ENCODE results near the gene SLC25A1. TPM values are rescaled to one million over a fixed set of nuclear protein-coding genes. Genes with fewer than 3 reads are reported as not detected.

SLC25A1 gene
- total RNA-seq, 1 donor from 2014 or later = 69.9 TPM

GRCh38 chr22:19138217-19139000 is 40.1 kb downstream of the SLC25A1 start:
- no peak for DNase-seq (ENCODE audit: low spot score)

GRCh38 chr22:19137384-19138216 is 40.9 kb downstream of the SLC25A1 start:
- DNase-seq (ENCODE audit: low spot score) = no peak

GRCh38 chr22:19136915-19137314 is 41.6 kb downstream of the SLC25A1 start:
- DNase-seq (ENCODE audit: low spot score) = no peak

- no peak for DNase-seq (ENCODE audit: low spot score)
Measured at GRCh38 chr22:19134874-19135273, 43.7 kb downstream of the SLC25A1 start.

- DNase-seq (ENCODE audit: low spot score) = no peak
Measured at GRCh38 chr22:19134176-19134831, 44.2 kb downstream of the SLC25A1 start.

GRCh38 chr22:19133561-19133960 is 45.0 kb downstream of the SLC25A1 start:
- DNase-seq (ENCODE audit: low spot score) = no peak

- no peak for DNase-seq (ENCODE audit: low spot score)
Measured at GRCh38 chr22:19132693-19133400, 45.7 kb downstream of the SLC25A1 start.

- no peak for DNase-seq (ENCODE audit: low spot score)
Measured at GRCh38 chr22:19132153-19132552, 46.4 kb downstream of the SLC25A1 start.

- DNase-seq (ENCODE audit: low spot score) = no peak
Measured at GRCh38 chr22:19131685-19132015, 46.9 kb downstream of the SLC25A1 start.

- DNase-seq (ENCODE audit: low spot score) = no peak
Measured at GRCh38 chr22:19130959-19131684, 47.4 kb downstream of the SLC25A1 start, which contains the start of gene TSSK2. TSSK2 (plus strand) TSS chr22:19131308; CDS start chr22:19131400, 92 bp downstream.

- peak; percentile 71 for DNase-seq (ENCODE audit: low spot score)
Measured at GRCh38 chr22:19129871-19130270, 48.7 kb downstream of the SLC25A1 start.

- no peak for DNase-seq (ENCODE audit: low spot score)
Measured at GRCh38 chr22:19128946-19129727, 49.4 kb downstream of the SLC25A1 start.

- no peak for DNase-seq (ENCODE audit: low spot score)
Measured at GRCh38 chr22:19128009-19128401, 50.5 kb downstream of the SLC25A1 start.

GRCh38 chr22:19127329-19128008 is 51.1 kb downstream of the SLC25A1 start:
- DNase-seq (ENCODE audit: low spot score) = no peak

GRCh38 chr22:19126309-19127273 is 51.9 kb downstream of the SLC25A1 start:
- no peak for DNase-seq (ENCODE audit: low spot score)

All from ureter (tissue), 1 donor.